ENCODE results near the gene SUSD2.

SUSD2 gene

GRCh38 chr22:24153959-24154358, 27.3 kb upstream of the SUSD2 start:
- no peak for DNase-seq (ENCODE audit: low spot score)

- no peak for DNase-seq (ENCODE audit: low spot score)
Observed at GRCh38 chr22:24154826-24155225, 26.5 kb upstream of the SUSD2 start.

GRCh38 chr22:24155627-24156140, 25.6 kb upstream of the SUSD2 start:
- peak; percentile 61 for DNase-seq (ENCODE audit: low spot score)

- peak; percentile 79 for DNase-seq (ENCODE audit: low spot score)
Observed at GRCh38 chr22:24156141-24156912, 25.0 kb upstream of the SUSD2 start.

- peak; percentile 94 for DNase-seq (ENCODE audit: low spot score)
Observed at GRCh38 chr22:24156913-24157821, 24.1 kb upstream of the SUSD2 start.

- no peak for DNase-seq (ENCODE audit: low spot score)
Observed at GRCh38 chr22:24157822-24158135, 23.5 kb upstream of the SUSD2 start.

GRCh38 chr22:24159650-24160049, 21.6 kb upstream of the SUSD2 start:
- DNase-seq (ENCODE audit: low spot score), result no peak

GRCh38 chr22:24160546-24160945, 20.7 kb upstream of the SUSD2 start:
- no peak for DNase-seq (ENCODE audit: low spot score)

- no peak for DNase-seq (ENCODE audit: low spot score)
Observed at GRCh38 chr22:24161485-24161884, 19.8 kb upstream of the SUSD2 start.

GRCh38 chr22:24161909-24162308, 19.4 kb upstream of the SUSD2 start:
- DNase-seq (ENCODE audit: low spot score), result no peak

- DNase-seq (ENCODE audit: low spot score), result no peak
Observed at GRCh38 chr22:24162436-24162835, 18.9 kb upstream of the SUSD2 start.

GRCh38 chr22:24164243-24164642, 17.0 kb upstream of the SUSD2 start:
- DNase-seq (ENCODE audit: low spot score), result no peak

GRCh38 chr22:24164940-24165339, 16.3 kb upstream of the SUSD2 start:
- no peak for DNase-seq (ENCODE audit: low spot score)

- DNase-seq (ENCODE audit: low spot score), result no peak
Observed at GRCh38 chr22:24165673-24166072, 15.6 kb upstream of the SUSD2 start.

- no peak for DNase-seq (ENCODE audit: low spot score)
Observed at GRCh38 chr22:24166811-24167210, 14.5 kb upstream of the SUSD2 start.

GRCh38 chr22:24169439-24170058, 11.7 kb upstream of the SUSD2 start:
- no peak for DNase-seq (ENCODE audit: low spot score)

GRCh38 chr22:24170188-24170587, 11.1 kb upstream of the SUSD2 start:
- DNase-seq (ENCODE audit: low spot score), result no peak

GRCh38 chr22:24170632-24171031, 10.7 kb upstream of the SUSD2 start:
- DNase-seq (ENCODE audit: low spot score), result no peak

GRCh38 chr22:24171822-24172221, 9.5 kb upstream of the SUSD2 start:
- no peak for DNase-seq (ENCODE audit: low spot score)

GRCh38 chr22:24175160-24175808, 6.0 kb upstream of the SUSD2 start:
- DNase-seq (ENCODE audit: low spot score), result peak; percentile 63

- DNase-seq (ENCODE audit: low spot score), result no peak
Observed at GRCh38 chr22:24176040-24176439, 5.2 kb upstream of the SUSD2 start.

- DNase-seq (ENCODE audit: low spot score), result no peak
Observed at GRCh38 chr22:24176630-24177029, 4.7 kb upstream of the SUSD2 start.
